Activated T-helper 1 cell treated with anti-CD3 and anti-CD28 coated beads, Interleukin-2, amount 50 U/mL, for 16 hours (primary cell): Measurements from ENCODE around the gene NCOA1.
"Not testable (repeated sequence)": the region's sequence is repeated elsewhere in the genome, so short reads cannot be mapped to it uniquely, and the experiment has no call there.

ENCODE experiments used
- DNase-seq, 2 donors: peaks; one replicate each; pipeline ENCODE4 v3.0.0-alpha.2; 2020; ENCODE audit warnings: low read depth in 1 of 2, low spot score in 1 of 2

Gene NCOA1

DNA sequence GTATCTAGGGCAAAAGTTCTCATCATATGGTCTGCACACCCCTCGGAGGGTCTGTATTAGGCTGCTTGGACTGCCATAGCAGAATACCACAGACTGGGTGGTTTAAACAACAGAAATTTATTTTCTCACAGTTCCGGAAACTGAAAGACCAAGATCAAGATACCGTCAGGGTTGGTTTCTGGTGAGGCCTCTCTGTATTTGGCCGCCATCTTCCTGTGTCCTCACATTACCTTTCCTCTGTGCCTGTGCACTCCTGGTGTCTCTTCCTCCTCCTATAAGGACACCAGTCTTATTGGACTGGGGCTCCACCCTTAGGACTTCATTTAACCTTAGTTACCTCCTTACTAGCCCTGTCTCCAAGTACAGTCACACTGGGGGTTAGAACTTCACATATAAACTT, 132.5 kb downstream of the NCOA1 start:
- no peak for DNase-seq

DNA sequence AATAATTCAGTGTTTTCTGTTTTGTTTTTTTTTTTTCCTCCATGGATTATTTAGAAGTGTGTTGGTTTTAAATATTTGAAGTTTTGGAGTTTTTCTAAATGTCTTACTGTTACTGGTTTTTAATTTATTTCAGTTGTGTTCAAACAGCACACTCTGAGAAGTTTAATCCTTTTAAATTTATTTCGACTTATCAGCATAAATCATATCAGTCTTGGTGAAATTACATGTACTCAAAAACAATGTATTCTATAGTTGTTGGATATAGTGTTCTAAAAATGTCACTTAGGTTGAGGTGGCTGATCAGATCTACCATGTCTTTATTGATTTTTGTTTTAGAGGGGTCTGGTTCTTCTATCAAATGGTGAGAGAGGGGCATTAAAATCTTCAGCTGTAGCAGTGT, 134.7 kb downstream of the NCOA1 start:
- no peak for DNase-seq

DNA sequence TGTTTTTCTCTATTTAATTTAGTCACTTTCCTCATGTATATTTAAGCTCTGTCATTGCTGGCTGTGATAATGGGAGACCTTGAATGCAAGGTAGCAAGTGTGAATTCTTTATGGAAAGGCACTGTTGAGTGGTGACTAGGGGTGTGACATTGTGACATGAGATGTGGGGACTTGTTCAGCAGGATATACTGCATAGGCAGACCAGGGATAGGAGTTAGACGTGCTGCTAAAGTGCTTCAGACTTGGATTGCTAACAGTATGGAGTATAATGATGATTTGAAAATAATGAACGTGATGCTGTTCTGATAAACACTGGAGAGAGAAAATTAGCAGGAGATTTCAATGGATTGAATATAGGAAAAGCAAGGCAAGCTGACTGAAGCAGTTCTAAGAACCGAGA, 135.1 kb downstream of the NCOA1 start:
- no peak for DNase-seq

DNA sequence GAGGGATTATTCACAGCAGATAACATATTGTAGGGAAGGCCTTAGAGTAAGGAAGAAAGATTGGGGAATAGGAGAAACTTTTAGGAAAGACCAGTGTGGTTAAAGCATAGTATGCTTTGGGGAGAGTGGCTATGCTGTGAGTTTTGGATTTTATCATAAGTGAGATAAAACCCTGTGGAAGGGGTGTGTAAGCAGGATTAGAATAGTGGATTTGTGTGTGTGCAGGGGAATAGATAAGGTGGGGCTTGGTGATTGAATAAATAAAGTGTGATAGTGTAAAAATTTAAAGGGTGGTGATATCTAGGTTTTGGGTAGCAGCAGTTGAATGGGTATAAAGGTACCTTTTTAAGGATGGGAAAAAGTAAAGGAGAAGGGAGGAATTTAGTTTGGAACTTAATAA, 137.7 kb downstream of the NCOA1 start:
- DNase-seq = no peak

- no peak for DNase-seq
Observed at GRCh38 chr2:24632172-24632571, 141.1 kb downstream of the NCOA1 start.

GRCh38 chr2:24635181-24635580, 144.1 kb downstream of the NCOA1 start:
- DNase-seq = no peak

DNA sequence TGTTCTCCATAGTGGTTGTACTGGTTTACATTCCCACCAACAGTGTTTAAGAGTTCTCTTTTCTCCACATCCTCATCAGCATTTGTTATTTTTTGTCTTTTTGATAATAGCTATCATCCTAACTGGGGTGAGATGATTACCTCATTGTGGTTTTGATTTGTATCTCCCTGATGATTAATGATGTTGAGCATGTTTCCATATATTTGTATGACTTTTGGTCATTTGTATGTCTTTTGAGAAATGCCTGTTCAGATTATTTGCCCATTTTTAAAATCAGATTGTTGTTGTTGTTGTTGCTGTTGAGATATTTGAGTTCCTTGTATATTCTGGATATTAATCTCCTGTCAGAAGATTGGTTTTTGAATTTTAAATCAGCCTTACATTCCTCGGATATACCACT, 147.5 kb downstream of the NCOA1 start:
- DNase-seq = no peak

DNA sequence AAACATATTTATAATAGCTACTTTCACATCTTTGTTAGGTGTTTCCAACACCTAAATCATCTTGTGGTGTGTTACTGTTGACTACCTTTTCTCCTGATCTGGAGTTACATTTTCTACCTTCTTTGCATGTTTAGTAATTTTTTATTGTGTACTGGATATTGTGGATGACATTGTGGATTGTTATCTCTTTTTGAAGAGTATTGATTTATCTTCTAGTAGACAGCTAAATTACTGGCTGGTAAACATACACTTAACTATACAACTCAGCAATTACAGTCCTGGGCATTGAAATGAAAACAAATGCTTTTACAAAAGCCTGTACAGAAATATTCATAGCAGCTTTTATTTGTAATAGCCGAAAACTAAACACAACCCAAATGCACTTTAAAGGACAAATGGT, 151.3 kb downstream of the NCOA1 start:
- DNase-seq = no peak

GRCh38 chr2:24643051-24643450, 152.0 kb downstream of the NCOA1 start:
- no peak for DNase-seq

DNA sequence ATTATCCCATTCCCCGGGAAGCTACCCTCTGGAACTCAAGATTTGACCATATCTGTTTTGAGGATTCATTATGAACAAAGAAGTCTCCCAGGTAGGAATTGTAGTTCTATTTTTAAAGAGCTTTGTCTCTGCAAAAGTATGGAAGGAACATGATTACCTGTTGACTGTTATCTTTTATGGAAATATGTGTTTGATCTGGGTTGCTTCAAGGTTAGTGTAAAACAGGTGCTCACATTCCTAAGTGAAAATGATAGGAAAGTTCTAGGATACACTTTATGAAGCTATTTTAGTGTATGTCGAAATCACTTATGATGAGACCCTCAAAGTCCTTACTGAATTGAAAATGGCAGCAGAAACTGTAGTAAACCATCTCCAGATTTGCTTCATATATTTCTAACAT, 153.0 kb downstream of the NCOA1 start:
- no peak for DNase-seq

DNA sequence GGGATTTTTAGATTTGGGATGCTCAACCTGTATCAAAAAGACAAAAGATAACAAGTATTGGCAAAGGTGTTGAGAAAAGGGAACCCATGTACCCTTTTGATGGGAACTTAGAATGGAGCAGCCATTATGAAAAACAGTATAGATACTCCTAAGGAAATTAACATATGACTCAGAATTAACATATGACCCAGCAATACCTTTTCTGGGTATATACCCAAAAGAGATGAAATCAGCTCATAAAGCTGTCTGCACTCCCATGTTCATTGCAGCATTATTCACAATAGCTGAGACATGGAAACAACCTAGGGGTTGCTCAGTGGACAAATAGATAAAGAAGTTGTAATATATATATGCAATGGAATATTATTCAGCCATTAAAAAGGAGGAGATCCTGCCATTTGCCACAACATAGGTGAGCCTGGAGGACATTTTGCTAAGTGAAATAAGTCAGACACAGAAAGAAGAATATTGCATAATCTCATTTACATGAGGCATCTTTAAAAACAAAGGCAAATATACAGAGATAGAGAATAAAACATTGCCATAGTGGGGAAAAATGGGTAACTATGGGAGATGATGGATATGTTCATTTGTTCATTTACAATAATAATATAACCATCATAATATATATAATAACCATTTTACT, 160.1 kb downstream of the NCOA1 start:
- DNase-seq = no peak

DNA sequence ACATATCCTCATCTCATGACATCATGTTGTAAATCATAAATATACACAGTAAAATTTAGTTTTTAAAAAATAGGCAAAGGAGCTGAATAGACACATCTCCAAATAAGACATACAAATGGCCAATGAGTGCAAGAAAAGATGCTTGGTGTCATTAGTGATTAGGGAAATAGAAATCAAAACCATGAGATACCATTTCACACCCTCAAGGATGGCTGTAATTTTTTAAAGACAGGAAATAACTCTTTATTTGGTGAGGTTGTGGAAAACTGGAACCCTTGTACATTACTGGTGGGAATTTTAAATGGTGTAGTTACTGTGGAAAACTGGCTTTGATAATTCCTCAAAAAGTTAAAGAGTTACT, 160.6 kb downstream of the NCOA1 start:
- no peak for DNase-seq

DNA sequence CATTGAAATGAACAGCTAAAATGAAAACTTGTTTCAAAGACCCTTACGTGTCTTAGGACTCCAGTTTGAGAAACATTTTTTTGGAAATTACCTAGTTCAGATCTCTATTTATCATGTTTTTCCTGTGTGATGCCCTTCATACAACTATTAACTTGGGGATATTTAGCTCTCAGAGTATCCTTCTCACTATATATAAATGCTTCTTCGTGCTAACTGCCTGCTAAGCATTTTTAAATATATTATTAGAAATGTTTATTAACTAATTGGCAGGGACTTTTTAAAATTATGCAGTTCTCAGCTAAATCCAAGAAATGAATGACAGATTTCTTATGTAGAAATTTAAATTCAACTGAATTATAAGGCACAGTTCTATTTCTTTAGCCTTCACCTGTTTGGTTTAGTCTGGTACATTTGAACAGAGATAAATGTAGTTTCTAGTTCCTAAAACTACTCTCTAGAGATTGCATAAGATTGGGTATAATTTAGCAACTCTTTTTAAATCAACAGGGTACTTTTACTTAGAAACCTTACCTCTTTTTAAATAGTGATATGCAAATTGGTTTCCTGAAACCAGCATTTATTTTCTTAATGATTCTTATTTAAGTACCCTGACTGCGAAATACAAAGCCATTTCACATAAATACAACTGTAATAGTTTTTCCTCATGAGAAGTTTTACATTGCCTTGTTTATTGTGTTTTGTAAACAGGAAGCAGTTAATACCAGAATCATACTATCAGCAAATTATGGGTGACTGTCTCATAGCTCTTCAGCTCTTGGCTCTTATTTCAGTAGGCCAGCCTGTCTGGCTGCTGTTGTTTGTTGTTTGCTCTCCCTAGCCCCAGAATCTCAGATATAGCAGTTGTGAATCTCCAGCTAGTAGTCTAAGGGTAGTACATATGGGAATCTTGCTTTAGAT, 161.5 kb downstream of the NCOA1 start:
- no peak for DNase-seq

- no peak for DNase-seq
Observed at GRCh38 chr2:24657818-24658217, 166.8 kb downstream of the NCOA1 start.

DNA sequence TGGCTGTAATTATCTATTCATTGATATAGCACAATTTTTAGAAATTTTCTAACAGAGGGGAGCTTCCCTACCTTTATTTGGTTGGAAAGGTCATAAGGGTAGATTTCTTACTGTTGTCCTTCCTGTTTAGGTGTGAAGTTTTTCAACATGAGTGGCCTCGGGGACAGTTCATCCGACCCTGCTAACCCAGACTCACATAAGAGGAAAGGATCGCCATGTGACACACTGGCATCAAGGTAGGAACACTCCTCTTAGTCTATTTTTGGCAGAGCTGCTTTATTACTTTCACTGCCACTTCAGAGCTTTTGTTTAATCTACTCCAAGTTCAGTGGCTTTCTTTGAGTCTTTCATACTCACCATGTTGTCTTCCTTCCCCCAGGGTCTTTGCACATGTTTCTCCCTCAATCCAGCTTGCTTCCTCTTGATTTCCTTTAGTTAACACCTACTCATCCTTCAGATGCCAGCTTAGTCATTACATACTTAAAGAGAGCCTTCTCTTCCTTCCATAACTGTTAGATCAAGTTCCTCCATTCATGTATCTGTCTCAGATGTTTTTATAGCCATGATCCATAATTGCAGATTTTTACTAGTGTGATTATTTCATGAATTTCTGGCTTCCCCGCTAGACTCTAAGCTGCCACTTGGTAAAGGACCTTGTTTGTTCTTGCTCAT, 167.6 kb downstream of the NCOA1 start:
- no peak for DNase-seq

DNA sequence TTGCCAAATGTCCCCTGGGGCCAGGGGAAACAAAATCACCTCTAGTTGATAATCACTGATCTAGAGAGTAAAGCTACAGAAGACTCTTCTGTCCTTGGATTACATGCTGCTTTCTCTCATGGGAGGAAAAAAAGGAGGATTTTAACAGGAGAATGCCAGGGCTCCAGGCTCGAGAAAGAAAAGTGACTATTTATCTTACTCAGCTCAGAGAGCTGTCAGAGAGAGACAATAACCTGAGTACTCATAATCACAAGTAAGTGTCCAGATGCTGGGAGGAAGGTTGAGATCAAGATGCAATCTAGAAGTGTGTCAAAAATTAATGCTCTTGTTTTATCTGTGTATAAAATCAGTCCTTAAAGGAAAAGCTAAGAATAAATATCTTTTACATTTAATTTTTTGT, 168.8 kb downstream of the NCOA1 start:
- DNase-seq = no peak

DNA sequence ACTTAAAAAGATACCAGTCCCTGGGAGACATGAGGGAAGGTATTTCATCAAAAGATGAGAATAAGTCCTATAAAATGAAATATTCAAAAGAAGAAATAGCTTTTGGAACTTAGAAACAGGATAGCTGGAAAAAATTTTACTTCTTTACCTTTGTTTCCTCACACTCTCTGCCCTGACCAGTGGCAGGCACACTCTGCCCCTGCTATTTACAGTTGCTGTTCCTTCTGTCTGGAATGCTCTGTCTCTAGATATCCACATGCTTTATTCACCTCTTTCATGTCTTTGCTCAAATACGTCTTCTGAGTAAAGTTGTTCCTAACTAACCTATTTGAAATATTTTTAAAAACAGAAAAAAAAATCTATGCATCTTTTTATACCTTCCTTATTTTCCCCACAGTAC, 176.5 kb downstream of the NCOA1 start:
- DNase-seq = no peak

DNA sequence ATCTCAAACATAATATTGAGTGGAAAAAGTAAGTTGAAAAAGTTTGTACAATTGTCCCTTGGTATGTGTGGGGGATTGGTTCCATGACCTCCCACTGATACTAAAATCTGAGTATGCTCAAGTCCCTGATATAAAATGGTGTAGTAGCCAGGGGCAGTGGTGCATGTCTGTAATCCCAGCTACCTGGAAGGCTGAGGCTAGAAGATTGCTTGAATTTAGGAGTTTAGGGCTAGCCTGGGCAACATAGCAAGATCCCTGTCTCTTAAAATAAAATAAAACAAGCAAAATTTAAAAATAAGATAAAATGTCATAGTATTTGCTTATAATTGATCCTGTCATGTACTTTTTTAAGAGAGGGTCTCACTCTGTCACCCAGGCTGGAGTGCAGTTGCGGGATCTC, 180.2 kb downstream of the NCOA1 start:
- DNase-seq = no peak

- DNase-seq = no peak
Observed at GRCh38 chr2:24672589-24672988, 181.5 kb downstream of the NCOA1 start.

DNA sequence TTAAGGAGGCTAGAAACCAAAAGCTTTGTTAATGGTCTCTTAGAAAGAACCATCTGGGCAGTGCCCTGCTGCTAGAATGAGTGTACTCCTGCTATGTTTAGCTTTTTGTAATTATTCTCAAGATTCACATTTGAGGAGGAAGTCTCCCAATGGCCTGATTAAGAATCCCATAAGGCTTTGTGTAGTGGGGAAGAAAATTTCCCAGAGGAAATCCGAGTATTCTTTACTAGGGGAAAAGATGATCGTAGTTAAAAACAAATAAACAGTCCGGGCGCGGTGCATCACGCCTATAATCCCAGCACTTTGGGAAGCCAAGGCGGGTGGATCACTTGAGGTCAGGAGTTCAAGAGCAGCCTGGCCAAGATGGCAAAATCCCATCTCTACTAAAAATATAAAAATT, 184.3 kb downstream of the NCOA1 start:
- DNase-seq = no peak

GRCh38 chr2:24676493-24676892, 185.4 kb downstream of the NCOA1 start:
- no peak for DNase-seq

DNA sequence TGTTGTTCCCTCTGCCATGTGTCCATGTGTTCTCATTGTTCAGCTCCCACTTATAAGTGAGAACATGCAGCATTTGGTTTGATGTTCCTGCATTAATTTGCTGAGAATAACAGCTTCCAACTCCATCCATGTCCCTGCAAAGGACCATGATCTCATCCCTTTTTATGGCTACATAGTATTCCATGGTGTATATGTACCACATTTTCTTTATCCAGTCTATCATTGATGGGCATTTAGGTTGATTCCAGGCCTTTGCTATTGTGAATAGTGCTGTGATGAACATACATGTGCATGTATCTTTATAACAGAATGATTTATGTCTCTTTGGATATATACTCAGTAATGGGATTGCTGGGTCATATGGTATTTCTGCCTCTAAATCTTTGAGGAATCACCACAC, 187.0 kb downstream of the NCOA1 start:
- DNase-seq = not testable (repeated sequence)
